Activated CD4-positive, alpha-beta memory T cell treated with anti-CD3 and anti-CD28 coated beads for 36 hours (primary cell): ENCODE data around the gene PTTG1IP. TPM values are rescaled to one million over a fixed set of nuclear protein-coding genes. Genes with fewer than 3 reads are reported as not detected.

Source experiments
- CTCF ChIA-PET: fragments of 350-600 bp; sonication (Branson Sonifier 250); formaldehyde crosslinking; loops from one replicate; lab custom pipeline; 2021; ENCODE audit warnings: antibody characterized with exemption, inconsistent platforms; lab: Charles Lee
- POLR2A ChIA-PET: fragments of 350-600 bp; sonication (Branson Sonifier 250); formaldehyde crosslinking; loops from one replicate; lab custom pipeline; 2021; ENCODE audit warnings: antibody characterized with exemption; lab: Charles Lee
- DNase-seq: peaks from one replicate; pipeline ENCODE4 v3.0.0-alpha.2; 2020
- H3K27ac Mint-ChIP-seq: one replicate; pipeline ENCODE4 v1.8.0; 2021; ENCODE audit warnings: mixed read lengths
- H3K27me3 Mint-ChIP-seq: one replicate; pipeline ENCODE4 v1.8.0; 2021; ENCODE audit warnings: mixed read lengths
- H3K36me3 Mint-ChIP-seq: one replicate; pipeline ENCODE4 v1.8.0; 2021; ENCODE audit warnings: mixed read lengths
- H3K4me1 Mint-ChIP-seq: one replicate; pipeline ENCODE4 v1.8.0; 2021; ENCODE audit warnings: low read depth, mixed read lengths
- H3K4me3 Mint-ChIP-seq: one replicate; pipeline ENCODE4 v1.8.0; 2021; ENCODE audit warnings: mild to moderate bottlenecking, mixed read lengths
- H3K9me3 Mint-ChIP-seq: one replicate; pipeline ENCODE4 v1.8.0; 2021; ENCODE audit warnings: mixed read lengths
- intact Hi-C: fragments of 100-400 bp; cut with micrococcal nuclease; formaldehyde crosslinking; loops from one replicate; pipeline ENCODE4 v1.15.1; 2023
- total RNA-seq, 2 experiments: library from RNA; stranded (reverse); gene quantifications; one replicate each; pipeline ENCODE4 v1.2.3, GENCODE V29; 2021

Gene PTTG1IP
- total RNA-seq, 2 experiments from 2014 or later = 43.0 to 44.4 TPM

DNA sequence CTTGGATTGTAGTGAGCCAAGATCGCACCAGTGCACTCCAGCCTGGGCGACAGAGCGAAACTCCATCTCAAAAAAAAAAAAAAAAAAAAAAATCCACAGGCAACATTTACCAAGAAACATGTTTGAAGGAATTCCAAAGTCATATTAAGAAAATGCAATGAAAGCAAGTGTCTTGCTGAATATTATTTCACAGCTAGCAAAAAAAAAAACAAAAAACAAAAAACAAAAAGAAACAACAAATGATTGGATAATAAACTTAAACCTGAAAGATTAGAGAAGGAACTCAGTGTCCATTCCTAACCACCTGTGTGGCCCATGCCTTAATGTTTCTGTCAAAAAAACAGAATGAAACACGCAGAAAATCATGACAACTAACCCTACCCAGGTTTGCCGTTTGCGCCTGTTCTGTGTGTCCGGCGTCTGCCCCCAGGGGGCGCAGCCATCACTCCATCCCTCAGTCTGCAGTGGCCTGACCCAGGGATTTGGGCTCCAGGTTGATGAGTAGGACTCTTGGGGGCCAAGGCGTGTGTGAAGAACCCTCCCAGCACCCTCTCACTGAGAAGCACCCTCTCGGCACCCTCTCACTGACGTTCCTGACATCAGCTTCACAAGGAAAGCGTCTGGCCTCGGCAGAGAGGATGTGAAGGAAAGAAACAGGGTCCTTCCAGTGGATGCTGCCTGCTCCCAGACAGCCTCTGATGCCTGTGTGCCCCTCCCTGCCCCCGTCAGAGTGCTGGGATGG lies 19.2 kb upstream of the PTTG1IP start:
- intact Hi-C loops = loop anchor here (1.0 kb wide), 2 partner anchors 22 to 40 kb away; no protein-coding TSS in a partner anchor
- H3K9me3 Mint-ChIP-seq = no peaks in the 10 kb centered on the region
- peaks cover 5% of the 10 kb centered on the region for H3K36me3 Mint-ChIP-seq

DNA sequence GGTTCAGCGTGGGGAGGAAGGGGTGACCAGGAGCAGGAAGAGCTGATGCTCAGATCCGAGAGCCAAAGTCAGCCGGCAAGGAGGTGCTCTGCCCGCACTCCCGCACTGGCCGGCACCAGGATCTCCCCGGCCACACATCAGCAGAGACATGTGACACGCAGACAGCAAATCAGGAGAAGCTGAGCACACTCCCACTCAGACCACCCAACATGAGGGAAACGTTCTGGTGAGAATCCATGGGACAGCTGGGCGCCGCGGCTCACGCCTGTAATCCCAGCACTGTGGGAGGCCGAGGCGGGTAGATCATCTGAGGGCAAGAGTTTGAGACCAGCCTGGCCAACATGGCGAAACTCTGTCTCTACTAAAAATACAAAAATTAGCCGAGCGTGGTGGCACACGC lies 18.6 kb upstream of the PTTG1IP start:
- CTCF ChIA-PET = interaction anchor here (0.8 to 6.3 kb wide), 10 partner anchors 9 to 382 kb away, joined by 3 to 76 read pairs (median 6); partner anchors contain the start of genes PTTG1IP and SLX9
- intact Hi-C loops = loop anchor here (1.0 kb wide), 2 partner anchors 22 to 40 kb away; no protein-coding TSS in a partner anchor
- POLR2A ChIA-PET = no interaction called here
- DNase-seq = no peak
- Mint-ChIP-seq H3K27me3 (no peaks in the 10 kb centered on the region), H3K4me3 (no peak overlapping the region), H3K27ac (no peak overlapping the region), H3K9me3 (no peaks in the 10 kb centered on the region), H3K36me3 (peaks cover 5% of the 10 kb centered on the region), H3K4me1 (peaks cover 13% of the 10 kb centered on the region)

More for the DNA sequence above, 19.2 kb upstream of the PTTG1IP start:
- Mint-ChIP-seq H3K4me1 (peaks cover 13% of the 10 kb centered on the region), H3K27ac (peak overlapping the region; percentile 54), H3K27me3 (no peaks in the 10 kb centered on the region), H3K4me3 (no peak overlapping the region)
- ChIA-PET CTCF (interaction anchor here (0.8 to 6.3 kb wide), 15 partner anchors 9 to 383 kb away, joined by 3 to 76 read pairs (median 6); partner anchors contain the start of genes PTTG1IP and SLX9), POLR2A (no interaction called here)
- DNase-seq = peak; percentile 86

DNA sequence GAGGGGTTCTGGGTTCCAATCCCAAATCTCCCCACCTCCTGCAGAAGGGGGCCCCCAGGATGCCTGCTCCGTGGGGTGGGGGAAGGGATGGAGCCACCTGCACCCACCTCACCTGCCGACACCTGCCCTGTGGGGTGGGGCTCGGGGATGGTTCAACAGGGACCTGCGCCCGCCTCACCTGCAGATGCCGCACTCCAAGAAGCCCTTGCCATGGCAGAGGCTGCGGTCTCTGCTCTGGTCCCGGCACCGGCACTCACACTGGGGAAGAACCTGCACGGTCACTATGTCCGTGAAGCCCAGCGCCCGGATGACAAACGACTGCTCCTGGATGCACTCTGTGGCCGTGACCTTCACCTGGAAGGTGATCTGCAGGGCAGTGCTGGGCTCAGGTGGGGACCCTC lies 18.1 kb upstream of the PTTG1IP start:
- CTCF ChIA-PET = interaction anchor here (0.9 to 6.3 kb wide), 6 partner anchors 8 to 382 kb away, joined by 3 to 76 read pairs (median 6); no protein-coding TSS in a partner anchor
- H3K27ac Mint-ChIP-seq = no peak overlapping the region
- peaks cover 6% of the 10 kb centered on the region for H3K36me3 Mint-ChIP-seq
- POLR2A ChIA-PET = no interaction called here
- peaks cover 13% of the 10 kb centered on the region for H3K4me1 Mint-ChIP-seq
- no peak for DNase-seq
- H3K4me3 Mint-ChIP-seq = no peak overlapping the region
- intact Hi-C loops = loop anchor here (1.0 kb wide), 2 partner anchors 23 to 41 kb away; no protein-coding TSS in a partner anchor
- no peaks in the 10 kb centered on the region for H3K27me3 Mint-ChIP-seq
- H3K9me3 Mint-ChIP-seq = no peaks in the 10 kb centered on the region

DNA sequence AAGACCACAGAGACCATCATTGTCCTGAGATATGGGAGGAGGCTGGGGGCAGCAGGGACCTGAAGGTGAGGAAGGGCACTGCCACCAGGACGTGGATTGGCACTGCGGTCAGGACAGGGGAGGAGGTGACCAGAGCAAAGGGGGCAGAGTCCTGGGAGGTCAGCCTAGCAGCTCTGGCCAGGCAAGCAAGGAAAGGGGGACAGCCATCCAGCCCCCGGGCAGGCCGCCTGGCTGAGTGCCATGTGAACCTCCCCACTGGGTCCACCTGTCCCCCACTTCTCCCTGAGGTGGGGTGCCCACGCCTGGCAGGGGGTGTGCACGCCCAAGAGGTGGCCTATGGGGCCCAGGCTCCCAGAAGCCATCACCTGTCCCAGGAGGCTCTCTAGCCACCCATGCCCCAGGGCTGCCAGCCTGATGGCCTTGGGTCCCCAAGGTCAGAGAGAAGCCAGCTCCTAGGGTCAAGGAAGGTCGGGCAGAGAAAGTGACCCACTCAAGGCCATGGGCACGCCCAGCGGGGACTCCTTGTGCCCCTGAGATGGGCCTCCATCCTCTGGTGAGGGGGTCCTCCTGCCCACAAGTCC lies 17.6 kb upstream of the PTTG1IP start:
- peak overlapping the region; percentile 23 for H3K27ac Mint-ChIP-seq
- no peaks in the 10 kb centered on the region for H3K27me3 Mint-ChIP-seq
- CTCF ChIA-PET = no interaction called here
- H3K36me3 Mint-ChIP-seq = peaks cover 3% of the 10 kb centered on the region
- no peak overlapping the region for H3K4me3 Mint-ChIP-seq
- POLR2A ChIA-PET = interaction anchor here (1.1 kb wide), 1 partner anchor 28 kb away, joined by 3 read pairs; no protein-coding TSS in a partner anchor
- H3K9me3 Mint-ChIP-seq = no peaks in the 10 kb centered on the region
- intact Hi-C loops = no loop called here
- H3K4me1 Mint-ChIP-seq = peaks cover 13% of the 10 kb centered on the region
- DNase-seq = no peak

- Mint-ChIP-seq H3K36me3 (peaks cover 2% of the 10 kb centered on the region), H3K27ac (peak overlapping the region; percentile 23), H3K4me1 (peaks cover 13% of the 10 kb centered on the region), H3K9me3 (no peaks in the 10 kb centered on the region), H3K4me3 (no peak overlapping the region), H3K27me3 (no peaks in the 10 kb centered on the region)
- ChIA-PET POLR2A (interaction anchor here (1.1 kb wide), 1 partner anchor 28 kb away, joined by 3 read pairs; no protein-coding TSS in a partner anchor), CTCF (no interaction called here)
- intact Hi-C loops = no loop called here
- no peak for DNase-seq
Observed at GRCh38 chr21:44890338-44890931, 16.9 kb upstream of the PTTG1IP start.

- H3K27me3 Mint-ChIP-seq = no peaks in the 10 kb centered on the region
- peaks cover 13% of the 10 kb centered on the region for H3K4me1 Mint-ChIP-seq
- no peak overlapping the region for H3K27ac Mint-ChIP-seq
- no peak for DNase-seq
- H3K4me3 Mint-ChIP-seq = no peak overlapping the region
- POLR2A ChIA-PET = interaction anchor here (1.1 kb wide), 1 partner anchor 29 kb away, joined by 3 read pairs; no protein-coding TSS in a partner anchor
- peaks cover 2% of the 10 kb centered on the region for H3K36me3 Mint-ChIP-seq
- CTCF ChIA-PET = no interaction called here
- intact Hi-C loops = no loop called here
- no peaks in the 10 kb centered on the region for H3K9me3 Mint-ChIP-seq
Observed at GRCh38 chr21:44889625-44890337, 16.3 kb upstream of the PTTG1IP start.

- Mint-ChIP-seq H3K4me1 (peaks cover 13% of the 10 kb centered on the region), H3K4me3 (no peak overlapping the region), H3K27ac (no peak overlapping the region), H3K9me3 (no peaks in the 10 kb centered on the region), H3K27me3 (no peaks in the 10 kb centered on the region), H3K36me3 (peaks cover 2% of the 10 kb centered on the region)
- intact Hi-C loops = no loop called here
- no peak for DNase-seq
- ChIA-PET CTCF (no interaction called here), POLR2A (no interaction called here)
Observed at GRCh38 chr21:44888581-44889550, 15.4 kb upstream of the PTTG1IP start.

DNA sequence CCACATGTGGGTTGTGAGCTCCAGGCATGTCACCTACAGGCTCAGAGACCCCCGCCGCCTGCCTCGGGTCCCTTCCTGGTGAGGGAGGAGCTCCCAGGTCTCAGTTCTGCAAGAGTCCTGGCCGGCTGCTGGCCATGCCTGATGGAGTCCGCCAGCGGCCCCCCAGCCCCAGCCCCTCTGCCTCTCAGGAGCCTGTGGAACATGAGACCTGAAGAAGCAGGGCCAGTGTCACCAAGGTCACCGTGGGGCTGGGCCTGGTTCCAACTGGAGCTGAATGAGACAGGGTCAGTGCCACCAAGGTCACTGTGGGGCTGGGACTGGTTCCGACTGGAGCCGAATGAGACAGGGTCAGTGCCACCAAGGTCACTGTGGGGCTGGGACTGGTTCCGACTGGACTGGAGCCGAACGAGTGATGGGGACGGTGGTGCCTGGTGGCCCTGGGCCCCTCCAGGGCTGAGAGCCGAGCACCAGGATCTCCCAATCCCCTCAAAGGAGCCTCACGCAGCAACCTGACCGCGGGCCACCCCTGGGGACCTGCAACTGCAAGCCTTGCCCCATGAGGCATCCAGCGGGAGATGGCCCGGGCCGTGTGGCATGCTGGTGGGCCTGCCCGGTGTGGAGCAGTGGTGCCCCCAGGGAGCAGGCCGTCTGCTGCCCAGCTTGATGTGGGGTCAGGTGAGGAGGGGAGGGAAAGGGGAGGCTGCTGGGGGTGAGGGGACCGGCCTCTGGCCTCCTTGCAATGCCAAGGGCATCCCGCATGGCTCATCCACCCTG lies 14.5 kb upstream of the PTTG1IP start:
- DNase-seq = no peak
- Mint-ChIP-seq H3K4me3 (no peak overlapping the region), H3K4me1 (peaks cover 5% of the 10 kb centered on the region), H3K9me3 (no peaks in the 10 kb centered on the region), H3K27me3 (no peaks in the 10 kb centered on the region), H3K36me3 (peaks cover 2% of the 10 kb centered on the region), H3K27ac (no peak overlapping the region)
- ChIA-PET POLR2A (no interaction called here), CTCF (no interaction called here)
- intact Hi-C loops = no loop called here

DNA sequence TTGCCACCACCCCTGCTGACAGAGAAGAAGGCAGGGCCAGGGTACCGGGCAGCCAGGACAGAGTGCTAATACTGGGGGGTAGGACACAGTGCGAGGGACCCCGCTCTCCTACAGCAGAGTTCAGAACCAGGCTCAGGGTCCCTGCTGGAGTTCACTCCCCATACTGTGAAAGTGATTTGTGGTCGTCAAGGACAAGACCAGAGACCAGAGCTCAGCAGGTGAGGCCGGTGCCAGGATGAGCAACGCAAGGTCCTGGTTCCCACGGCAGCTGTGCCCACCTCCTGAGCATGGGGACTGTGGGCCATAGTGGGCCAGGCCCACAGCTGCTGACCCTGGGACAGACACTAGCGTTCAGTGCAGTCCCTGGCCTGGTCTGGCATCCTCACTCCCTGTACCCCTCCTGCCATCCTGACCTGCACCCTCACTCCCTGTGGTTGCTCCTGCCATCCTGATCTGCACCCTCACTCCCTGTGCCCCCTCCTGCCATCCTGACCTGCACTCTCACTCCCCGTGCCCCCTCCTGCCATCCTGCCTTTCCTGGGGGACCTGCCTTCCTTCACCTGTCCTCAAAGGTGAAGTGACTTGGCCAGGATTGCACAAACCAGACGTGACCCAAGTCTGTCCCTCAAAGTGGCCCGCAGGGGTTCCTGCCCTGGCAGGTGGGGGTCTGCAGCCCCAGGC lies 13.8 kb upstream of the PTTG1IP start:
- no peak for DNase-seq
- no peak overlapping the region for H3K27ac Mint-ChIP-seq
- H3K27me3 Mint-ChIP-seq = no peaks in the 10 kb centered on the region
- H3K4me3 Mint-ChIP-seq = no peak overlapping the region
- ChIA-PET CTCF (no interaction called here), POLR2A (no interaction called here)
- H3K36me3 Mint-ChIP-seq = peaks cover 2% of the 10 kb centered on the region
- peaks cover 4% of the 10 kb centered on the region for H3K4me1 Mint-ChIP-seq
- H3K9me3 Mint-ChIP-seq = no peaks in the 10 kb centered on the region
- intact Hi-C loops = no loop called here
